GM19239 (cell line): Measurements from ENCODE around the gene TAF11L7.
"Not testable (repeated sequence)": the region's sequence is repeated elsewhere in the genome, so short reads cannot be mapped to it uniquely, and the experiment has no call there.

Experiments
- DNase-seq: peaks from one replicate; pipeline ENCODE4 v3.0.0; 2011; ENCODE audit warnings: low spot score; ENCODE audit not compliant: insufficient read length
- FAIRE-seq: peaks from 2 replicates; lab custom pipeline; 2011; peaks lifted over from hg19 to GRCh38; lab: Jason Lieb, UNC

Gene TAF11L7

GRCh38 chr5:17585658-17586057 is at the start of gene TAF11L7:
TSS of gene TAF11L7 (minus strand) at chr5:17585758.
- not testable (repeated sequence) for FAIRE-seq, DNase-seq

- FAIRE-seq, result no peak
Observed at GRCh38 chr5:17634160-17634559, 48.6 kb upstream of the TAF11L7 start, which contains the start of gene TAF11L14. TSS of gene TAF11L14 (plus strand) at chr5:17634460.

GRCh38 chr5:17631788-17632187 is 46.2 kb upstream of the TAF11L7 start, which contains the start of gene TAF11L13:
TSS of gene TAF11L13 (plus strand) at chr5:17632088.
- DNase-seq, FAIRE-seq: not testable (repeated sequence)

More at GRCh38 chr5:17634160-17634559, 48.6 kb upstream of the TAF11L7 start, which contains the start of gene TAF11L14:
- DNase-seq, result no peak

GRCh38 chr5:17625686-17626085 is 40.1 kb upstream of the TAF11L7 start:
- DNase-seq (no peak), FAIRE-seq (no peak)

GRCh38 chr5:17620627-17621026 is 35.1 kb upstream of the TAF11L7 start:
- DNase-seq (no peak), FAIRE-seq (no peak)

- no peak for FAIRE-seq
- DNase-seq, result no peak
Observed at GRCh38 chr5:17619354-17619753, 33.8 kb upstream of the TAF11L7 start.

GRCh38 chr5:17614872-17615605 is 29.5 kb upstream of the TAF11L7 start:
- DNase-seq, result no peak

GRCh38 chr5:17610092-17610491 is 24.5 kb upstream of the TAF11L7 start, which contains the start of gene TAF11L12:
TSS of gene TAF11L12 (plus strand) at chr5:17610392.
- FAIRE-seq, DNase-seq: not testable (repeated sequence)

More at GRCh38 chr5:17614872-17615605, 29.5 kb upstream of the TAF11L7 start:
- no peak for FAIRE-seq

- DNase-seq, result not testable (repeated sequence)
Observed at GRCh38 chr5:17607461-17607860, 21.9 kb upstream of the TAF11L7 start.

GRCh38 chr5:17604951-17605350 is 19.4 kb upstream of the TAF11L7 start:
- FAIRE-seq, result no peak
- no peak for DNase-seq

More at GRCh38 chr5:17607461-17607860, 21.9 kb upstream of the TAF11L7 start:
- not testable (repeated sequence) for FAIRE-seq

GRCh38 chr5:17603880-17604279 is 18.3 kb upstream of the TAF11L7 start, which contains the start of gene TAF11L11:
TSS of gene TAF11L11 (plus strand) at chr5:17604183.
- FAIRE-seq, DNase-seq: not testable (repeated sequence)

GRCh38 chr5:17597728-17598127 is 12.2 kb upstream of the TAF11L7 start, which contains the start of gene TAF11L10:
TSS of gene TAF11L10 (minus strand) at chr5:17597828.
- not testable (repeated sequence) for DNase-seq, FAIRE-seq

GRCh38 chr5:17594255-17594654 is 8.7 kb upstream of the TAF11L7 start, which contains the start of gene TAF11L9:
TSS of gene TAF11L9 (minus strand) at chr5:17594394.
- DNase-seq, FAIRE-seq: not testable (repeated sequence)

GRCh38 chr5:17590860-17591259 is 5.3 kb upstream of the TAF11L7 start, which contains the start of gene TAF11L8:
TSS of gene TAF11L8 (minus strand) at chr5:17590960.
- FAIRE-seq, result not testable (repeated sequence)

More at GRCh38 chr5:17590860-17591259, 5.3 kb upstream of the TAF11L7 start, which contains the start of gene TAF11L8:
- not testable (repeated sequence) for DNase-seq
